GM12878 (cell line): ENCODE results near the gene MYO1C. TPM values are rescaled to one million over a fixed set of nuclear protein-coding genes. Genes with fewer than 3 reads are reported as not detected.

Experiments used
- ATAC-seq: fragments of 200-7000 bp; cut with Tn5 transposase; 3 replicates; pipeline ENCODE4 v1.9.1; 2020; ENCODE audit warnings: mild to moderate bottlenecking, moderate library complexity
- BruUV-seq: library from RNA; stranded (reverse); fragments of 400-500 nt; replicated peaks from 2 replicates; lab custom pipeline; 2021; lab: Mats Ljungman, UMichigan
- CTCF ChIA-PET: fragments of 300-600 bp; sonication (Branson Sonifier 250); formaldehyde crosslinking; extraction: SDS; loops from one replicate; lab custom pipeline; 2021; ENCODE audit warnings: inconsistent platforms; lab: Yijun Ruan, JAX
- POLR2A ChIA-PET: fragments of 350-600 bp; formaldehyde crosslinking; extraction: SDS; loops from one replicate; lab custom pipeline; 2021; ENCODE audit warnings: inconsistent platforms; lab: Charles Lee
- RAD21 ChIA-PET: fragments of 300-600 bp; sonication (Branson Sonifier 250); formaldehyde crosslinking; loops from one replicate; lab custom pipeline; 2023; ENCODE audit warnings: antibody characterized with exemption; ENCODE audit not compliant: unreplicated experiment; lab: Charles Lee
- SMC1A ChIA-PET: fragments of 300-600 bp; sonication (Branson Sonifier 250); formaldehyde crosslinking; loops from one replicate; lab custom pipeline; 2023; ENCODE audit not compliant: unreplicated experiment, uncharacterized antibody; lab: Charles Lee
- DNase-seq: peaks from one replicate; pipeline ENCODE4 v3.0.0-alpha.2; 2011; ENCODE audit warnings: low read depth, low spot score
- FAIRE-seq: peaks from 3 replicates; lab custom pipeline; 2011; peaks lifted over from hg19 to GRCh38; lab: Jason Lieb, UNC
- H2AFZ ChIP-seq: 2 replicates; pipeline ENCODE4 v1.6.0; 2011; ENCODE audit warnings: low read depth, low read length, control low read depth; ENCODE audit not compliant: control insufficient read depth
- H3K27ac ChIP-seq: 2 replicates; pipeline ENCODE4 v1.5.1; 2011; ENCODE audit warnings: control low read depth; ENCODE audit not compliant: control insufficient read depth, insufficient read depth
- H3K27me3 ChIP-seq, 2 experiments: replicated peaks in 1 of 2; 2 replicates each; pipeline versions ENCODE4 v1.6.0 to v1.6.1; 2011; ENCODE audit warnings: low read length in 1 of 2; ENCODE audit not compliant: control insufficient read depth in 2 of 2, insufficient read depth in 2 of 2
- H3K36me3 ChIP-seq, 2 experiments: 2 replicates each; pipeline ENCODE4 v1.5.1; 2011; ENCODE audit warnings: low read length in 1 of 2; ENCODE audit not compliant: control insufficient read depth in 2 of 2, insufficient read depth in 2 of 2
- H3K4me1 ChIP-seq: 2 replicates; pipeline ENCODE4 v1.6.1; 2011; ENCODE audit warnings: mild to moderate bottlenecking, low read length, moderate library complexity, mixed read lengths; ENCODE audit not compliant: control insufficient read depth, insufficient read depth
- H3K4me2 ChIP-seq: 2 replicates; pipeline ENCODE4 v1.6.0; 2011; ENCODE audit warnings: control low read depth; ENCODE audit not compliant: control insufficient read depth, insufficient read depth
- H3K4me3 ChIP-seq: fragments of 200-600 bp; sonication (generic); 2 replicates; pipeline ENCODE4 v1.5.1; 2016
- H3K79me2 ChIP-seq: 2 replicates; pipeline ENCODE4 v1.6.0; 2011; ENCODE audit warnings: low read length; ENCODE audit not compliant: control insufficient read depth, insufficient read depth
- H3K9ac ChIP-seq: 2 replicates; pipeline ENCODE4 v1.8.0; 2011; ENCODE audit warnings: low read length, control low read depth, mixed read lengths; ENCODE audit not compliant: control insufficient read depth, insufficient read depth
- H3K9me3 ChIP-seq: replicated peaks from 3 replicates; pipeline ENCODE4 v1.5.1; 2011; ENCODE audit warnings: mild to moderate bottlenecking, low read length; ENCODE audit not compliant: control insufficient read depth, insufficient read depth
- H4K20me1 ChIP-seq: 2 replicates; pipeline ENCODE4 v1.6.0; 2011; ENCODE audit not compliant: control insufficient read depth, insufficient read depth
- MLLT1 ChIP-seq: fragments of 450-650 bp; IDR thresholded peaks from 2 replicates; pipeline ENCODE4 v1.6.1; 2016; ENCODE audit warnings: mild to moderate bottlenecking
- SMARCA5 ChIP-seq: fragments of 450-650 bp; IDR thresholded peaks from 2 replicates; pipeline ENCODE4 v1.6.1; 2017; ENCODE audit warnings: mild to moderate bottlenecking
- TARDBP ChIP-seq: IDR thresholded peaks from 2 replicates; pipeline ENCODE4 v1.6.1; 2016; ENCODE audit warnings: borderline replicate concordance
- WGBS: methylation state at CpG from one replicate; pipeline ENCODE4 v1.1.6; 2016; ENCODE audit warnings: low lambda C conversion rate; ENCODE audit not compliant: insufficient replicate concordance, insufficient coverage; ENCODE audit errors: missing lambda C conversion rate; 5-methylcytosine and 5-hydroxymethylcytosine counted together
- in situ Hi-C: fragments of 300-500 bp; cut with MboI; formaldehyde crosslinking; loops from 9 replicates; pipeline ENCODE4 v1.14.3; 2018; ENCODE audit warnings: mixed read lengths
- intact Hi-C: fragments of 100-400 bp; cut with micrococcal nuclease; formaldehyde crosslinking; loops from one replicate; pipeline ENCODE4 v1.14.2; 2022; ENCODE audit not compliant: unreplicated experiment
- polyA plus RNA-seq, 11 experiments: library from polyadenylated mRNA; depleted of rRNA in 4 of 11; unstranded in 6 of 11; stranded (reverse) in 5 of 11; fragments of >200 nt; fragmentation: Nextera tagmentation in 4 of 11; fragmentation: Illumina TruSeq in 1 of 11; extraction: Ambion mirVana in 4 of 11; extraction: Trizol in 1 of 11; gene quantifications; 1 replicate in 1 of 11; 2 replicates in 10 of 11; pipeline versions ENCODE4 v1.2.1 to v1.2.3, GENCODE V29; 2011 to 2016; ENCODE audit warnings: inconsistent platforms in 2 of 11, missing spikeins in 2 of 11, low read depth in 1 of 11
- total RNA-seq, 4 experiments: library from RNA; depleted of rRNA in 3 of 4; stranded (reverse); fragments of >200 nt in 3 of 4; fragmentation: Illumina TruSeq in 1 of 4; extraction: Trizol in 1 of 4; gene quantifications; 2 replicates each; pipeline versions ENCODE4 v1.2.1 to v1.2.3, GENCODE V29; 2013 to 2021

The MYO1C gene
- total and polyA plus RNA-seq, 10 of the 15 experiments (the other 5 are each of a cell fraction or from before 2014, with no cell fraction given) = 1.2 to 92.0 (median 36.6) TPM

- DNase-seq (no peak), ATAC-seq (no peak), FAIRE-seq (no peak)
- ChIA-PET RAD21 (interaction anchor here (0.5 kb wide), 1 partner anchor 94 kb away, joined by 3 read pairs; no protein-coding TSS in a partner anchor), CTCF (interaction anchor here (1.5 kb wide), 1 partner anchor 113 kb away, joined by 4 read pairs; no protein-coding TSS in a partner anchor), SMC1A (interaction anchor here (1.1 kb wide), 1 partner anchor 151 kb away, joined by 3 read pairs; no protein-coding TSS in a partner anchor), POLR2A (interaction anchor here (1.5 kb wide), 1 partner anchor 20 kb away, joined by 4 read pairs; no protein-coding TSS in a partner anchor)
- 97% methylated on average over 23 of the region's 26 CpGs for WGBS
- no peaks in the 10 kb centered on the region for H3K27me3 ChIP-seq
- H3K79me2 ChIP-seq = no peaks in the 10 kb centered on the region; the same call in 1 of the 2 replicates
- no peaks in the 10 kb centered on the region for H4K20me1 ChIP-seq
- no peak for TF ChIP-seq SMARCA5
- H3K36me3 ChIP-seq = peaks cover 7% of the 10 kb centered on the region in 2 experiments; a peak in 3 of 4 replicates
- in situ Hi-C loops (no loop called here), intact Hi-C loops (no loop called here)
- no peak overlapping the region for H2AFZ ChIP-seq
- no TSS peak for BruUV-seq
- no peak overlapping the region for H3K4me2 ChIP-seq
- no peak overlapping the region for H3K27ac ChIP-seq
- peaks cover 24% of the 10 kb centered on the region for H3K4me1 ChIP-seq
- H3K9ac ChIP-seq = no peak overlapping the region
- H3K9me3 ChIP-seq = no peaks in the 10 kb centered on the region
- H3K4me3 ChIP-seq = no peak overlapping the region
Observed at GRCh38 chr17:1478418-1478817, 14.1 kb downstream of the MYO1C start.

GRCh38 chr17:1475321-1475854, 17.1 kb downstream of the MYO1C start:
- peaks cover 27% of the 10 kb centered on the region for H3K4me1 ChIP-seq
- no peak overlapping the region; the same call in 1 of the 2 replicates for H3K9ac ChIP-seq
- no peak overlapping the region for H2AFZ ChIP-seq
- peak overlapping the region; percentile 63; the same call in 1 of the 2 replicates for H3K4me3 ChIP-seq
- no peaks in the 10 kb centered on the region for H4K20me1 ChIP-seq
- in situ Hi-C loops (no loop called here), intact Hi-C loops (no loop called here)
- SMC1A ChIA-PET = interaction anchor here (0.9 to 2.2 kb wide), 7 partner anchors 9 to 133 kb away, joined by 3 to 10 read pairs (median 5); partner anchors contain the start of gene INPP5K
- ATAC-seq (peak; percentile 1; the same call in 2 of the 3 replicates), FAIRE-seq (no peak), DNase-seq (no peak)
- peak; percentile 29; the same call in 1 of the 2 replicates for TF ChIP-seq MLLT1
- TF ChIP-seq TARDBP = no peak
- RAD21 ChIA-PET = interaction anchor here (1.0 to 2.3 kb wide), 9 partner anchors 9 to 155 kb away, joined by 3 to 17 read pairs (median 4); partner anchors contain the start of gene INPP5K
- no peaks in the 10 kb centered on the region; the same call in 1 of the 2 replicates for H3K79me2 ChIP-seq
- no peaks in the 10 kb centered on the region for H3K27me3 ChIP-seq
- peaks cover 3 to 15% of the 10 kb centered on the region in 2 experiments for H3K36me3 ChIP-seq
- CTCF ChIA-PET = interaction anchor here (0.8 to 2.7 kb wide), 7 partner anchors 9 to 154 kb away, joined by 3 to 14 read pairs (median 5); partner anchors contain the start of genes INPP5K and SLC43A2
- no TSS peak for BruUV-seq
- WGBS = 92% methylated on average over 15 of the region's 15 CpGs
- no peaks in the 10 kb centered on the region for H3K9me3 ChIP-seq
- H3K27ac ChIP-seq = peak overlapping the region; percentile 54
- H3K4me2 ChIP-seq = peak overlapping the region; percentile 23
- POLR2A ChIA-PET = interaction anchor here (0.8 to 3.2 kb wide), 13 partner anchors 9 to 132 kb away, joined by 3 to 22 read pairs (median 4); partner anchors contain the start of genes CRK, INPP5K and MYO1C
